PFSK-1 (cell line): ENCODE measurements around the gene CACHD1.

Source experiments
- FOXP2 ChIP-seq: optimal IDR thresholded peaks from 2 replicates; pipeline ENCODE3; 2011; ENCODE audit warnings: borderline replicate concordance, control low read depth, inconsistent platforms; ENCODE audit not compliant: insufficient read depth; ENCODE audit errors: extremely low read length, extremely low read depth
- POLR2AphosphoS5 ChIP-seq: IDR thresholded peaks from 2 replicates; pipeline ENCODE4 v1.6.1; 2012; ENCODE audit warnings: low read depth, mild to moderate bottlenecking, control low read depth, low read length, moderate library complexity
- SIN3A ChIP-seq: IDR thresholded peaks from 2 replicates; pipeline ENCODE4 v1.6.1; 2012; ENCODE audit warnings: mild to moderate bottlenecking, low read length, moderate library complexity, borderline replicate concordance; ENCODE audit not compliant: insufficient read depth
- TAF1 ChIP-seq: IDR thresholded peaks from 2 replicates; pipeline ENCODE4 v1.6.1; 2012; ENCODE audit warnings: low read length, control low read depth, borderline replicate concordance; ENCODE audit not compliant: insufficient read depth
- TF ChIP-seq, protein P1 (sequence below), 2 experiments: IDR thresholded peaks; 2 replicates each; pipeline versions ENCODE4 v1.6.1 to v1.8.0; 2011 to 2012; ENCODE audit warnings: low read depth in 2 of 2, low read length in 2 of 2, control low read depth in 1 of 2, inconsistent platforms in 1 of 2, mild to moderate bottlenecking in 1 of 2, moderate library complexity in 1 of 2; ENCODE audit not compliant: insufficient read depth in 1 of 2

Gene CACHD1

GRCh38 chr1:64535938-64536835 is 66.3 kb downstream of the CACHD1 start:
- TF ChIP-seq TAF1, result no peak
- no peak for TF ChIP-seq FOXP2
- no peak for TF ChIP-seq SIN3A
- no peak for TF ChIP-seq POLR2AphosphoS5
- TF ChIP-seq, protein P1, sequence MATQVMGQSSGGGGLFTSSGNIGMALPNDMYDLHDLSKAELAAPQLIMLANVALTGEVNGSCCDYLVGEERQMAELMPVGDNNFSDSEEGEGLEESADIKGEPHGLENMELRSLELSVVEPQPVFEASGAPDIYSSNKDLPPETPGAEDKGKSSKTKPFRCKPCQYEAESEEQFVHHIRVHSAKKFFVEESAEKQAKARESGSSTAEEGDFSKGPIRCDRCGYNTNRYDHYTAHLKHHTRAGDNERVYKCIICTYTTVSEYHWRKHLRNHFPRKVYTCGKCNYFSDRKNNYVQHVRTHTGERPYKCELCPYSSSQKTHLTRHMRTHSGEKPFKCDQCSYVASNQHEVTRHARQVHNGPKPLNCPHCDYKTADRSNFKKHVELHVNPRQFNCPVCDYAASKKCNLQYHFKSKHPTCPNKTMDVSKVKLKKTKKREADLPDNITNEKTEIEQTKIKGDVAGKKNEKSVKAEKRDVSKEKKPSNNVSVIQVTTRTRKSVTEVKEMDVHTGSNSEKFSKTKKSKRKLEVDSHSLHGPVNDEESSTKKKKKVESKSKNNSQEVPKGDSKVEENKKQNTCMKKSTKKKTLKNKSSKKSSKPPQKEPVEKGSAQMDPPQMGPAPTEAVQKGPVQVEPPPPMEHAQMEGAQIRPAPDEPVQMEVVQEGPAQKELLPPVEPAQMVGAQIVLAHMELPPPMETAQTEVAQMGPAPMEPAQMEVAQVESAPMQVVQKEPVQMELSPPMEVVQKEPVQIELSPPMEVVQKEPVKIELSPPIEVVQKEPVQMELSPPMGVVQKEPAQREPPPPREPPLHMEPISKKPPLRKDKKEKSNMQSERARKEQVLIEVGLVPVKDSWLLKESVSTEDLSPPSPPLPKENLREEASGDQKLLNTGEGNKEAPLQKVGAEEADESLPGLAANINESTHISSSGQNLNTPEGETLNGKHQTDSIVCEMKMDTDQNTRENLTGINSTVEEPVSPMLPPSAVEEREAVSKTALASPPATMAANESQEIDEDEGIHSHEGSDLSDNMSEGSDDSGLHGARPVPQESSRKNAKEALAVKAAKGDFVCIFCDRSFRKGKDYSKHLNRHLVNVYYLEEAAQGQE (IDR thresholded peaks at IDR 0.05; ENCODE audit: insufficient read depth in 1 of 2, low read depth in 2 of 2, low read length in 2 of 2), result no peak

GRCh38 chr1:64536836-64537490 is 67.0 kb downstream of the CACHD1 start:
- TF ChIP-seq FOXP2 (no peak), TAF1 (no peak), SIN3A (no peak), POLR2AphosphoS5 (no peak)
- TF ChIP-seq, protein P1 (IDR thresholded peaks at IDR 0.05; ENCODE audit: insufficient read depth in 1 of 2, low read depth in 2 of 2, low read length in 2 of 2), result no peak

GRCh38 chr1:64537942-64538341 is 68.0 kb downstream of the CACHD1 start:
- TF ChIP-seq, protein P1 (IDR thresholded peaks at IDR 0.05; ENCODE audit: insufficient read depth in 1 of 2, low read depth in 2 of 2, low read length in 2 of 2), result no peak

DNA sequence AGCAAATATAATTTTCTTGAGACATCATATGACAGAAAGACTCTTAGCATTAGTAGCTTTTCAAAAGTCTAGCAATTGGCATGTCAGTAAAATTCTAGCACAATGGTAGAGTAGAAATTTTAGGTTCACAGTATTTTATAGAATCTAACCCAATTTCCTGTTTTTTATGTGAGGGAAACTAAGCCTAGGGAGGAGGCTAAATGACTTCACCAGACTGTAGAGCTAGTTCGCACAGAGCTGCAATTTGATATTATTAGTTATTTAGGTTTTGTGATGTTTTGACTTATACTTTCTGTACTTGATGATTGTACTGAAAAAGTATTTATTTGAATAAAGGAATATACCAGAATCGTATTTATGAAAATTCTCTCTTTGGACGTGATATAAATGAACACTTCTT is 68.5 kb downstream of the CACHD1 start:
- no peak for TF ChIP-seq FOXP2
- TF ChIP-seq SIN3A, result no peak
- no peak for TF ChIP-seq TAF1
- no peak for TF ChIP-seq POLR2AphosphoS5
- TF ChIP-seq, protein P1 (IDR thresholded peaks at IDR 0.05; ENCODE audit: insufficient read depth in 1 of 2, low read depth in 2 of 2, low read length in 2 of 2), result no peak
